SK-N-SH treated with all-trans-retinoic acid at 6 μM for 48 hours (cell line): ENCODE measurements around the gene BEND5.

Experiments
- ATAC-seq: fragments of 200-7000 bp; cut with Tn5 transposase; 3 replicates; pipeline ENCODE4 v1.9.1; 2020; ENCODE audit warnings: mild to moderate bottlenecking, moderate library complexity
- ARNTL ChIP-seq: fragments of 450-650 bp; formaldehyde crosslinking; IDR thresholded peaks from 2 replicates; pipeline ENCODE4 v1.5.0; 2020; ENCODE audit warnings: low read depth, mild to moderate bottlenecking, moderate library complexity, borderline replicate concordance
- BACH2 ChIP-seq: fragments of 250-450 bp; sonication (Bioruptor Pico); IDR thresholded peaks from 2 replicates; pipeline ENCODE4 v1.9.0; 2021; ENCODE audit warnings: mild to moderate bottlenecking, borderline replicate concordance
- CREB5 ChIP-seq: fragments of 250-450 bp; sonication (Bioruptor Pico); IDR thresholded peaks from 2 replicates; pipeline ENCODE4 v1.5.1; 2020; ENCODE audit warnings: low read depth, mild to moderate bottlenecking, moderate library complexity
- CSDC2 ChIP-seq: fragments of 250-450 bp; sonication (Bioruptor Pico); IDR thresholded peaks from 2 replicates; pipeline ENCODE4 v1.5.0; 2020; ENCODE audit warnings: mild to moderate bottlenecking, moderate library complexity
- CSRNP3 ChIP-seq: fragments of 250-450 bp; sonication (Bioruptor Pico); IDR thresholded peaks from 2 replicates; pipeline ENCODE4 v1.5.1; 2021; ENCODE audit warnings: mild to moderate bottlenecking, moderate library complexity
- GLIS3 ChIP-seq: fragments of 250-450 bp; sonication (Bioruptor Pico); IDR thresholded peaks from 2 replicates; pipeline ENCODE4 v1.5.0; 2020; ENCODE audit warnings: mild to moderate bottlenecking, moderate library complexity
- ISL1 ChIP-seq: fragments of 250-450 bp; sonication (Bioruptor Pico); IDR thresholded peaks from 2 replicates; pipeline ENCODE4 v2.1.2; 2022; ENCODE audit warnings: mild to moderate bottlenecking, moderate library complexity
- OSR1 ChIP-seq: fragments of 250-450 bp; sonication (Bioruptor Pico); IDR thresholded peaks from 2 replicates; pipeline ENCODE4 v1.8.0; 2022; ENCODE audit warnings: moderate library complexity, mild to moderate bottlenecking, inconsistent platforms
- PATZ1 ChIP-seq: fragments of 250-450 bp; sonication (Bioruptor Pico); IDR thresholded peaks from 2 replicates; pipeline ENCODE4 v1.8.0; 2020; ENCODE audit warnings: mild to moderate bottlenecking, moderate library complexity, borderline replicate concordance
- POU6F1 ChIP-seq: fragments of 250-450 bp; sonication (Bioruptor Pico); IDR thresholded peaks from 2 replicates; pipeline ENCODE4 v1.8.0; 2021; ENCODE audit warnings: low read depth, mild to moderate bottlenecking, moderate library complexity, borderline replicate concordance
- PPARA ChIP-seq: fragments of 250-450 bp; sonication (Bioruptor Pico); IDR thresholded peaks from 2 replicates; pipeline ENCODE4 v1.5.0; 2020; ENCODE audit warnings: mild to moderate bottlenecking, borderline replicate concordance
- RARB ChIP-seq: fragments of 250-450 bp; sonication (Bioruptor Pico); IDR thresholded peaks from 2 replicates; pipeline ENCODE4 v1.8.0; 2021; ENCODE audit warnings: mild to moderate bottlenecking, moderate library complexity
- SNAI2 ChIP-seq: fragments of 250-450 bp; sonication (Bioruptor Pico); IDR thresholded peaks from 2 replicates; pipeline ENCODE4 v1.5.0; 2020; ENCODE audit warnings: mild to moderate bottlenecking, moderate library complexity
- TCF4 ChIP-seq: fragments of 250-450 bp; sonication (Bioruptor Pico); IDR thresholded peaks from 2 replicates; pipeline ENCODE4 v1.8.0; 2021; ENCODE audit warnings: mild to moderate bottlenecking, moderate library complexity, borderline replicate concordance
- TOX ChIP-seq: fragments of 250-450 bp; sonication (Bioruptor Pico); IDR thresholded peaks from 2 replicates; pipeline ENCODE4 v1.8.0; 2021; ENCODE audit warnings: mild to moderate bottlenecking, moderate library complexity, borderline replicate concordance
- ZC3H10 ChIP-seq: fragments of 250-450 bp; sonication (Bioruptor Pico); IDR thresholded peaks from 2 replicates; pipeline ENCODE4 v1.5.1; 2021; ENCODE audit warnings: mild to moderate bottlenecking, moderate library complexity
- ZFP3 ChIP-seq: fragments of 250-450 bp; sonication (Bioruptor Pico); IDR thresholded peaks from 2 replicates; pipeline ENCODE4 v1.5.0; 2020; ENCODE audit warnings: mild to moderate bottlenecking, moderate library complexity
- ZFP30 ChIP-seq: fragments of 450-650 bp; formaldehyde crosslinking; IDR thresholded peaks from 2 replicates; pipeline ENCODE4 v1.5.0; 2022; ENCODE audit warnings: mild to moderate bottlenecking, moderate library complexity
- ZNF565 ChIP-seq: fragments of 450-650 bp; formaldehyde crosslinking; conservative IDR thresholded peaks from 2 replicates; pipeline ENCODE4 v1.5.0; 2020; ENCODE audit warnings: low read depth, mild to moderate bottlenecking, moderate library complexity
- ZNF70 ChIP-seq: fragments of 450-650 bp; formaldehyde crosslinking; IDR thresholded peaks from 2 replicates; pipeline ENCODE4 v1.5.0; 2020; ENCODE audit warnings: mild to moderate bottlenecking, moderate library complexity
- ZNF8 ChIP-seq: fragments of 450-650 bp; formaldehyde crosslinking; IDR thresholded peaks from 2 replicates; pipeline ENCODE4 v1.5.0; 2020; ENCODE audit warnings: mild to moderate bottlenecking, moderate library complexity
- TF ChIP-seq, protein P1 (sequence below): fragments of 250-450 bp; sonication (Bioruptor Pico); IDR thresholded peaks from 2 replicates; pipeline ENCODE4 v1.5.0; 2020; ENCODE audit warnings: mild to moderate bottlenecking, moderate library complexity

The BEND5 gene

DNA sequence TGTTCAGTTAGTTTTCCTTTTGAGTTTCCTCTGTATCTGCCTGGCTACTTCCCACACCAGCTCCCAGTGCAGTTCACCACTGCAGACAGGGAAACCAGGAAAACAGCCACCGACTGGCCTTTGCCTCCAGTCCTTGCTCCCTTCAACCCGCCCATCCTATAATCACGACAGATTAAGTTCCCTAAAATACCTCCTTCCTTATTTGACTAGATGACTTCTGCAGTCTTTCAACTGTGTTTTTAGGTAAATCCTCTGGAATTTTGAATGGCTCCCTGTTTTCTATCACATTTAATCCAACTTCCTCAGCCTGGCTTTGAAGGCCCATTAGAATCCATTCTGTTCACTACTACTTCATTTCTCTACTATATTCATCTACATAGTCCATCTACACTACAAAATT lies 37.6 kb downstream of the BEND5 start:
- no peak for ATAC-seq
- TF ChIP-seq RARB (CRISPR knock-in tag) (no peak), POU6F1 (CRISPR knock-in tag) (no peak), TOX (no peak), SNAI2 (no peak), TCF4 (CRISPR knock-in tag) (no peak), CSDC2 (no peak), PATZ1 (no peak), ARNTL (CRISPR knock-in tag) (no peak), CREB5 (CRISPR knock-in tag) (no peak), ZNF8 (no peak), BACH2 (CRISPR knock-in tag) (no peak), ZFP30 (no peak), ZFP3 (CRISPR knock-in tag) (no peak)
- TF ChIP-seq, protein P1, sequence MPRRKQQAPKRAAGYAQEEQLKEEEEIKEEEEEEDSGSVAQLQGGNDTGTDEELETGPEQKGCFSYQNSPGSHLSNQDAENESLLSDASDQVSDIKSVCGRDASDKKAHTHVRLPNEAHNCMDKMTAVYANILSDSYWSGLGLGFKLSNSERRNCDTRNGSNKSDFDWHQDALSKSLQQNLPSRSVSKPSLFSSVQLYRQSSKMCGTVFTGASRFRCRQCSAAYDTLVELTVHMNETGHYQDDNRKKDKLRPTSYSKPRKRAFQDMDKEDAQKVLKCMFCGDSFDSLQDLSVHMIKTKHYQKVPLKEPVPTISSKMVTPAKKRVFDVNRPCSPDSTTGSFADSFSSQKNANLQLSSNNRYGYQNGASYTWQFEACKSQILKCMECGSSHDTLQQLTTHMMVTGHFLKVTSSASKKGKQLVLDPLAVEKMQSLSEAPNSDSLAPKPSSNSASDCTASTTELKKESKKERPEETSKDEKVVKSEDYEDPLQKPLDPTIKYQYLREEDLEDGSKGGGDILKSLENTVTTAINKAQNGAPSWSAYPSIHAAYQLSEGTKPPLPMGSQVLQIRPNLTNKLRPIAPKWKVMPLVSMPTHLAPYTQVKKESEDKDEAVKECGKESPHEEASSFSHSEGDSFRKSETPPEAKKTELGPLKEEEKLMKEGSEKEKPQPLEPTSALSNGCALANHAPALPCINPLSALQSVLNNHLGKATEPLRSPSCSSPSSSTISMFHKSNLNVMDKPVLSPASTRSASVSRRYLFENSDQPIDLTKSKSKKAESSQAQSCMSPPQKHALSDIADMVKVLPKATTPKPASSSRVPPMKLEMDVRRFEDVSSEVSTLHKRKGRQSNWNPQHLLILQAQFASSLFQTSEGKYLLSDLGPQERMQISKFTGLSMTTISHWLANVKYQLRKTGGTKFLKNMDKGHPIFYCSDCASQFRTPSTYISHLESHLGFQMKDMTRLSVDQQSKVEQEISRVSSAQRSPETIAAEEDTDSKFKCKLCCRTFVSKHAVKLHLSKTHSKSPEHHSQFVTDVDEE: no peak

DNA sequence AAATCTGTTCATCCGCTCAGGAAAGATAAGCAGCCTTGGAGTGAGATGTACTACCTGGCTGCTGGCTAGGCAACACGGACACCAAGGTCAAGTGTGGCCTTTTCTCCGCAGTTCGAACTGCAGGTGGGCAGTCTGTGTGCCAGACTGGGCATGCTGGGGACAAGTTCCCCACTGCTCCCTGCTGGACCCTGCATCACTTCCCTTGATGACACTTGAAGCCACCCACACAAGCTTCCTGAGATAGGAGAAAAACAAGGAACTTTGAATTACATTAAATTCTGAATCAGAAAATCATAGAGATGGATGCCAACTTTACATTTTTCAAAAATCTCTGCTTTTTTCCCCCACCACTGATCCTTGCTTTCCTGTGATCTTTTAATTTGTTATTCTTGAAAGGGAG lies 38.3 kb downstream of the BEND5 start:
- ATAC-seq: no peak
- TF ChIP-seq ZNF70 (no peak), BACH2 (CRISPR knock-in tag) (no peak), CSDC2 (no peak), ISL1 (CRISPR knock-in tag) (no peak)

DNA sequence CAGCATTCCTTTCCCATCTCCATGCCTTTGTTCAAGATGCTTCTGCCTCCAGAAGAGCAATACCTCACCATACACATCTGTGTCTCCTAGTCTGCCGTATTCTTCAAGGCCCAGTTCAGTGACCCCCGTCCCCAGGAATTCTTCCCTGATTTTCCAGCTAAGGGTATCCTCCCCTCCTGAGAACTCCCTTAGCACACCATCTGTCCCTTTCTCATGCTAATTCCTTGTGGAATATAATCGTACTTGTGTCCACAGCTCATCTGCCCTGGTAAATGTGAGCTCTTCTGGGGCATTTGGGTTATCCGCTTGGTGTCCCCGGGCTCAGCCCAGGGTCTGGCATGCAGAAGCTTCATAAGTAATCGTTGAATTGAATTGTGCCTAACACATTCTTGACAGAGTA lies 40.9 kb downstream of the BEND5 start:
- ATAC-seq: no peak
- TF ChIP-seq ZNF565 (CRISPR knock-in tag): no peak
- no peak for TF ChIP-seq ISL1 (CRISPR knock-in tag)
- no peak for TF ChIP-seq ZNF8
- no peak for TF ChIP-seq TOX
- no peak for TF ChIP-seq ZNF70
- no peak for TF ChIP-seq CSRNP3 (CRISPR knock-in tag)
- TF ChIP-seq RARB (CRISPR knock-in tag): no peak
- TF ChIP-seq, protein P1: no peak
- TF ChIP-seq PATZ1: no peak
- TF ChIP-seq GLIS3 (CRISPR knock-in tag): no peak
- no peak for TF ChIP-seq PPARA
- no peak for TF ChIP-seq CREB5 (CRISPR knock-in tag)
- no peak for TF ChIP-seq OSR1 (CRISPR knock-in tag)
- no peak for TF ChIP-seq ARNTL (CRISPR knock-in tag)
- no peak for TF ChIP-seq ZC3H10 (CRISPR knock-in tag)
- TF ChIP-seq BACH2 (CRISPR knock-in tag): no peak
